PFSK-1 (cell line): ENCODE measurements around the gene SRSF12.

Experiments
- POLR2AphosphoS5 ChIP-seq: IDR thresholded peaks from 2 replicates; pipeline ENCODE4 v1.6.1; 2012; ENCODE audit warnings: low read depth, mild to moderate bottlenecking, control low read depth, low read length, moderate library complexity
- REST ChIP-seq, 2 experiments: IDR thresholded peaks; 2 replicates each; pipeline versions ENCODE4 v1.6.1 to v1.8.0; 2011 to 2012; ENCODE audit warnings: low read depth in 2 of 2, low read length in 2 of 2, control low read depth in 1 of 2, inconsistent platforms in 1 of 2, mild to moderate bottlenecking in 1 of 2, moderate library complexity in 1 of 2; ENCODE audit not compliant: insufficient read depth in 1 of 2
- TAF1 ChIP-seq: IDR thresholded peaks from 2 replicates; pipeline ENCODE4 v1.6.1; 2012; ENCODE audit warnings: low read length, control low read depth, borderline replicate concordance; ENCODE audit not compliant: insufficient read depth

GRCh38 chr6:89057759-89058158 is 60.1 kb downstream of the SRSF12 start:
- no peak for TF ChIP-seq TAF1
- TF ChIP-seq POLR2AphosphoS5 = no peak
- TF ChIP-seq REST (IDR thresholded peaks at IDR 0.05; ENCODE audit: insufficient read depth in 1 of 2, low read depth in 2 of 2, low read length in 2 of 2) = no peak
